Measurements from ENCODE around the gene DDC. TPM values are rescaled to one million over a fixed set of nuclear protein-coding genes. Genes with fewer than 3 reads are reported as not detected.
"Not testable (repeated sequence)": the region's sequence is repeated elsewhere in the genome, so short reads cannot be mapped to it uniquely, and the experiment has no call there.

The DDC gene
- total RNA-seq, 1 donor from 2014 or later: 3.0 TPM

- DNase-seq: no peak
- TF ChIP-seq, protein P1, sequence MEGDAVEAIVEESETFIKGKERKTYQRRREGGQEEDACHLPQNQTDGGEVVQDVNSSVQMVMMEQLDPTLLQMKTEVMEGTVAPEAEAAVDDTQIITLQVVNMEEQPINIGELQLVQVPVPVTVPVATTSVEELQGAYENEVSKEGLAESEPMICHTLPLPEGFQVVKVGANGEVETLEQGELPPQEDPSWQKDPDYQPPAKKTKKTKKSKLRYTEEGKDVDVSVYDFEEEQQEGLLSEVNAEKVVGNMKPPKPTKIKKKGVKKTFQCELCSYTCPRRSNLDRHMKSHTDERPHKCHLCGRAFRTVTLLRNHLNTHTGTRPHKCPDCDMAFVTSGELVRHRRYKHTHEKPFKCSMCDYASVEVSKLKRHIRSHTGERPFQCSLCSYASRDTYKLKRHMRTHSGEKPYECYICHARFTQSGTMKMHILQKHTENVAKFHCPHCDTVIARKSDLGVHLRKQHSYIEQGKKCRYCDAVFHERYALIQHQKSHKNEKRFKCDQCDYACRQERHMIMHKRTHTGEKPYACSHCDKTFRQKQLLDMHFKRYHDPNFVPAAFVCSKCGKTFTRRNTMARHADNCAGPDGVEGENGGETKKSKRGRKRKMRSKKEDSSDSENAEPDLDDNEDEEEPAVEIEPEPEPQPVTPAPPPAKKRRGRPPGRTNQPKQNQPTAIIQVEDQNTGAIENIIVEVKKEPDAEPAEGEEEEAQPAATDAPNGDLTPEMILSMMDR (IDR thresholded peaks at IDR 0.05): no peak
- H3K27ac ChIP-seq: no peak overlapping the region
- H3K4me1 ChIP-seq: no peaks in the 10 kb centered on the region
- ATAC-seq: no peak
- H3K4me3 ChIP-seq: no peak overlapping the region
- no peaks in the 10 kb centered on the region for H3K36me3 ChIP-seq
- H3K27me3 ChIP-seq (ENCODE audit: low read depth): no peaks in the 10 kb centered on the region
- H3K9me3 ChIP-seq: no peaks in the 10 kb centered on the region
- intact Hi-C loops (cut with DNase I): no loop called here
Measured at GRCh38 chr7:50528266-50529092, 36.7 kb downstream of the DDC start.

GRCh38 chr7:50519350-50519749, 45.9 kb downstream of the DDC start:
- ATAC-seq; H3K27ac ChIP-seq; H3K36me3 ChIP-seq; H3K9me3 ChIP-seq; intact Hi-C loops (cut with DNase I); H3K4me1 ChIP-seq; H3K4me3 ChIP-seq; H3K27me3 ChIP-seq (ENCODE audit: low read depth); DNase-seq: not testable (repeated sequence)

- DNase-seq (no peak), ATAC-seq (no peak)
- intact Hi-C loops (cut with DNase I): no loop called here
- Histone ChIP-seq H3K4me1 (no peaks in the 10 kb centered on the region), H3K27me3 (ENCODE audit: low read depth) (no peaks in the 10 kb centered on the region), H3K4me3 (no peak overlapping the region), H3K36me3 (no peaks in the 10 kb centered on the region), H3K27ac (no peak overlapping the region), H3K9me3 (no peaks in the 10 kb centered on the region)
- TF ChIP-seq, protein P1 (IDR thresholded peaks at IDR 0.05): no peak
Measured at GRCh38 chr7:50513166-50513871, 51.9 kb downstream of the DDC start.

DNA sequence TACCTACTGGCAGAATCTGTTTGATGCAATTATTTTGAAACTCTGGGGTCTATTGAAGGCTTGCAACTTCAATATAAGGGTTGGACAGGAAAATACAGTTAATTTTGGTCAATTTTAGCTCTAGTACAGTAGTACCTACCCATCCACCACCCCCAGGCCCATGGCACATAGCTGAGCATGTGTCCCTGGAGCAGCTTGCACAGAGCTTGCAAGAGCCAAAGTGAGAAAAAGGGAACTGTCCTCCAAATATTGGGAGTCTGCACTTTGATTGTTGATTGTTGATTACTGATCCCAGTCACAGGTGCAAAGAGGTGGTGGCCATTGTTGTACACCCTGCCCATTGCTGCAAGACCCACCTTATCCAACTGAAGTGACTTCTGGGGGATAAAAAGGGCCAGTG, 52.8 kb downstream of the DDC start:
- intact Hi-C loops (cut with DNase I): no loop called here
- H3K4me1 ChIP-seq: no peaks in the 10 kb centered on the region
- no peak overlapping the region for H3K4me3 ChIP-seq
- H3K27me3 ChIP-seq (ENCODE audit: low read depth): no peaks in the 10 kb centered on the region
- H3K27ac ChIP-seq: no peak overlapping the region
- H3K36me3 ChIP-seq: no peaks in the 10 kb centered on the region
- TF ChIP-seq, protein P1 (IDR thresholded peaks at IDR 0.05): no peak
- H3K9me3 ChIP-seq: no peaks in the 10 kb centered on the region
- ATAC-seq: no peak
- no peak for DNase-seq

- DNase-seq (no peak), ATAC-seq (no peak)
- no peak overlapping the region for H3K27ac ChIP-seq
- no peak overlapping the region for H3K4me3 ChIP-seq
- no peaks in the 10 kb centered on the region for H3K9me3 ChIP-seq
- intact Hi-C loops (cut with DNase I): no loop called here
- TF ChIP-seq, protein P1 (IDR thresholded peaks at IDR 0.05): no peak
- H3K36me3 ChIP-seq: no peaks in the 10 kb centered on the region
- H3K27me3 ChIP-seq (ENCODE audit: low read depth): no peaks in the 10 kb centered on the region
- H3K4me1 ChIP-seq: no peaks in the 10 kb centered on the region
Measured at GRCh38 chr7:50509459-50509858, 55.7 kb downstream of the DDC start.

- Histone ChIP-seq H3K27ac (no peak overlapping the region), H3K4me3 (no peak overlapping the region), H3K9me3 (no peaks in the 10 kb centered on the region), H3K27me3 (ENCODE audit: low read depth) (no peaks in the 10 kb centered on the region), H3K4me1 (no peaks in the 10 kb centered on the region), H3K36me3 (no peaks in the 10 kb centered on the region)
- TF ChIP-seq, protein P1 (IDR thresholded peaks at IDR 0.05): no peak
- no peak for DNase-seq
- no peak for ATAC-seq
- intact Hi-C loops (cut with DNase I): no loop called here
Measured at GRCh38 chr7:50508471-50508943, 56.7 kb downstream of the DDC start.

All from lower lobe of right lung (tissue), 2 donors.